Measurements from ENCODE around the gene FARS2.

DNA sequence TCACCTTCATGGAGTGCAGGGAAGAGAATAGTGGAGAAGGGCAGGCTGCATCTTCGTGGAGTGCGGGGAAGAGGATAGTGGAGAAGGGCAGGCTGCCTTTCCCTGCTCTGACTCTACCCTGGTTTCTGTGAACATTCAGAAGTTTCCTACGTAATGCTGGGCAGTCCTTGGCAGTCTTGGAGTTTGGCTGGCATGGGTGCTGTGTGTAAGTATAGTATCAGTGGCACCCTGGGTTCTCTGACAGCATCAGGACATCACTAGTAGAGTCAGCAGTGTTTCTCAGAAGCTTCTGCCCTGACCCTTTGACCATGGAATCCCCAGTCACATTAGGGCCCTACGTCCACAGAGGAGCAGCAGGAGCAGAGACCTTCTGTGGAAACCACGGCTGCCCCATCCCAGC, 392.5 kb downstream of the FARS2 start:
- TF ChIP-seq, protein P1, sequence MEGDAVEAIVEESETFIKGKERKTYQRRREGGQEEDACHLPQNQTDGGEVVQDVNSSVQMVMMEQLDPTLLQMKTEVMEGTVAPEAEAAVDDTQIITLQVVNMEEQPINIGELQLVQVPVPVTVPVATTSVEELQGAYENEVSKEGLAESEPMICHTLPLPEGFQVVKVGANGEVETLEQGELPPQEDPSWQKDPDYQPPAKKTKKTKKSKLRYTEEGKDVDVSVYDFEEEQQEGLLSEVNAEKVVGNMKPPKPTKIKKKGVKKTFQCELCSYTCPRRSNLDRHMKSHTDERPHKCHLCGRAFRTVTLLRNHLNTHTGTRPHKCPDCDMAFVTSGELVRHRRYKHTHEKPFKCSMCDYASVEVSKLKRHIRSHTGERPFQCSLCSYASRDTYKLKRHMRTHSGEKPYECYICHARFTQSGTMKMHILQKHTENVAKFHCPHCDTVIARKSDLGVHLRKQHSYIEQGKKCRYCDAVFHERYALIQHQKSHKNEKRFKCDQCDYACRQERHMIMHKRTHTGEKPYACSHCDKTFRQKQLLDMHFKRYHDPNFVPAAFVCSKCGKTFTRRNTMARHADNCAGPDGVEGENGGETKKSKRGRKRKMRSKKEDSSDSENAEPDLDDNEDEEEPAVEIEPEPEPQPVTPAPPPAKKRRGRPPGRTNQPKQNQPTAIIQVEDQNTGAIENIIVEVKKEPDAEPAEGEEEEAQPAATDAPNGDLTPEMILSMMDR (IDR thresholded peaks at IDR 0.05; ENCODE audit: poor library complexity, severe bottlenecking), result no peak
- TF ChIP-seq SMC3 (conservative IDR thresholded peaks at IDR 0.05; ENCODE audit: poor library complexity) (no peak), EZH2 (IDR thresholded peaks at IDR 0.05; ENCODE audit: borderline replicate concordance, insufficient read depth, low read length, poor library complexity, severe bottlenecking) (no peak), POLR2AphosphoS5 (IDR thresholded peaks at IDR 0.05) (no peak), RAD21 (conservative IDR thresholded peaks at IDR 0.05) (no peak), MXI1 (conservative IDR thresholded peaks at IDR 0.05; ENCODE audit: poor library complexity, severe bottlenecking) (no peak), REST (IDR thresholded peaks at IDR 0.05; ENCODE audit: borderline replicate concordance) (no peak), TAF1 (IDR thresholded peaks at IDR 0.05; ENCODE audit: low read depth) (no peak)
